Measurements from ENCODE around the gene ANKH.

- TF ChIP-seq, protein P1, sequence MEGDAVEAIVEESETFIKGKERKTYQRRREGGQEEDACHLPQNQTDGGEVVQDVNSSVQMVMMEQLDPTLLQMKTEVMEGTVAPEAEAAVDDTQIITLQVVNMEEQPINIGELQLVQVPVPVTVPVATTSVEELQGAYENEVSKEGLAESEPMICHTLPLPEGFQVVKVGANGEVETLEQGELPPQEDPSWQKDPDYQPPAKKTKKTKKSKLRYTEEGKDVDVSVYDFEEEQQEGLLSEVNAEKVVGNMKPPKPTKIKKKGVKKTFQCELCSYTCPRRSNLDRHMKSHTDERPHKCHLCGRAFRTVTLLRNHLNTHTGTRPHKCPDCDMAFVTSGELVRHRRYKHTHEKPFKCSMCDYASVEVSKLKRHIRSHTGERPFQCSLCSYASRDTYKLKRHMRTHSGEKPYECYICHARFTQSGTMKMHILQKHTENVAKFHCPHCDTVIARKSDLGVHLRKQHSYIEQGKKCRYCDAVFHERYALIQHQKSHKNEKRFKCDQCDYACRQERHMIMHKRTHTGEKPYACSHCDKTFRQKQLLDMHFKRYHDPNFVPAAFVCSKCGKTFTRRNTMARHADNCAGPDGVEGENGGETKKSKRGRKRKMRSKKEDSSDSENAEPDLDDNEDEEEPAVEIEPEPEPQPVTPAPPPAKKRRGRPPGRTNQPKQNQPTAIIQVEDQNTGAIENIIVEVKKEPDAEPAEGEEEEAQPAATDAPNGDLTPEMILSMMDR (IDR thresholded peaks at IDR 0.05), result no peak
- TF ChIP-seq POLR2AphosphoS5 (IDR thresholded peaks at IDR 0.05), result peak; percentile 12
Observed at GRCh38 chr5:14722923-14723322, 148.7 kb downstream of the ANKH start.

All from prostate gland (tissue), 2 donors.